ENCODE results near the gene MATR3.
"Not testable (repeated sequence)": the region's sequence is repeated elsewhere in the genome, so short reads cannot be mapped to it uniquely, and the experiment has no call there.

Gene MATR3

DNA sequence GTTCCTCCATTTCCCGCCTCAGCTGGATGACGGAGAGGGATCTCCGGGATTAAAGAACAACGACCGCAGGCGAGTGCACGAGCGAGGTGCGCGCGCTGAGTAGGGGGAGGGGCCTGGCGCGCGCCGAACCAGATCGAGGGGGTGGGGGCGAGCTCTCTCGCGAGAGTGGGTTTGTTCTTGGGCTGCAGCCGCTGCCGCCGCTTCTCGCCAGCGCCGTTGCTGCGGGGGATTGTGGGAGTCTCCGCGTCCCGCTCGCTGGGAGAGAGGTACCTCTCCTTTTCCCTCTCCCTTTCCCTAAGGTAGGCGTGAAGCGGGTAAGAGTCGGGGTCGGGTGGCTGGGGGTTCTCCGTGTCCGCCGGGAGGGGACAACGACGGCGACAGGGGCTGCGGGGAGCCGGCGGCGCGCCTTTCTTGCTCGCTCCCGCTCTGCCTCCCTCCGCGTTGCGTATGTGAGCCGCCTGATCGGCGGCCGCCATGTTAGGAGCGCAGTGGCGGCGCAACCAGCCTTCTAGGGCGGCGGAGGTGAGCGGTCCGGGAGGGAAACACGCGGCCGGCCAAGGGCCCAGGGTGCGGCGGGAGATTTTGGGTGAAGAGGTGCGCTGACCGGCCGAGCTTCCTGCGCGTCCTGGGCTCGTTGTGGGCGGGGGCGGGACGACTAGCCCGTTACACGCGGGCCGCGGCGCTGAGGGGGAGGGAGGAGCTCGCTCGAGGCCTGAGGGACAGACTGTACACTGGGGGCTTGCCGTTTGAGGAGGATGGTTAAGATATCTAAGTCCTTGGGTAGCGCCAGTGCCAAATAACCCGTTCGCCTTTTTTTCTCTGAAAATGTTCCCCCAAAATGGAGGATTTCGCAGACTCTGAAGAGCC is at the start of gene MATR3:
TSS of gene MATR3 (plus strand) at position 234 of the 867 bp plus-strand sequence. CDS start 13,676 bp downstream, outside the sequence.
- peak; percentile 93 for DNase-seq

DNA sequence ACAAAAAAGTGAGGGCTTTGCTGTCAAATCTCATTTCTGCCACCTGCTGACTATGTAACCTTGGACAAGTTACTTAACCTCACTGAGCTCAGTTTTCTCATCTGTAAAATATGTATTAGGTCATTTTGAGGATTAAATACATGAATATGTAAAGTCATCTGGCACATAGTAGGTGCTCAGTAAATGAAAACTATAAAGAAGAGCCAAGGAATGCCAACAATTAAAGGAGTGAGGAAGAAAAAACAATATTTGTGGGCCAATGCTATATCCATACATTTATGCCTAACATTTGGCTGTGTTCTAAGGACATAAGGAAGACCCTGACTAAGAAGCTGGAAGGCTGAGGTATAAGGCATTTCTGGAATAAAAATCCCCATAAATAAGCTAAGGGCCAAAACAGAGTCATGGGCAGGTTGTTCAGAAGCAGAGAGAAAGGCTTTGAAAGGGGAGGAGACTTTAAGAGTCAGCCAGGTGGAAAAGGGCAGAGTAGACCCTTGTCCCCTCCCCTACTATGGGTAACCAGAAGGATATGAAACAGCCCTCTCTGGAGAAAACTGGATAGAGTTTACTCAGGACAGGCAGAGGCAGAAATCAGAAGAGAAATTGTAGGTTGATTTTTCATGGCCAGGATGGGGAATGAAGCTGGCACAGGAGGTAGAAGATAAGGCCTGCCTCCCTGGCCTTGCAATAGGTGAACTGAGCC is 47.8 kb upstream of the MATR3 start:
- DNase-seq, result no peak

GRCh38 chr5:139246394-139246793 is 47.1 kb upstream of the MATR3 start:
- DNase-seq, result no peak

GRCh38 chr5:139248826-139249453 is 44.6 kb upstream of the MATR3 start:
- no peak for DNase-seq

- peak; percentile 59 for DNase-seq
Measured at GRCh38 chr5:139251281-139251687, 42.3 kb upstream of the MATR3 start.

- no peak for DNase-seq
Measured at GRCh38 chr5:139251695-139252288, 41.7 kb upstream of the MATR3 start.

DNA sequence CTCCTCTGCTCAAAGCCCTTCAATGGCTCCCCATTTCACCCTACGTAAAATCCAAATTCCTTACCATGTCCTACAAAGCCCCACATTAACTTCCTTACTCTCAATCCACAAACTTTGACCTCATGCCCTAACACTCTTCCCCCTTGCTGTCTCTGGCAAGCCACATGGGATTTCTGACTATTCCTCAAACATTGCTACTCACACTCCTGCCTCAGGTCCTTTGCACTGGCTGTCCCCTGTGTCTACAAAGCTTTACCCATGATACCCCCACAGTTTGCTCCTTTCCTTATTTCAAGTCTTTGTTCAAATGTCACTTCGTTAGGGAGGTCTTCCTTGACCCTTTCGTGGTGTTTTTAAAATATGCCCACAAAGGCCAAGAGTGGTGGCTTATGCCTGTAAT is 40.4 kb upstream of the MATR3 start:
- no peak for DNase-seq

- DNase-seq, result no peak
Measured at GRCh38 chr5:139256820-139257219, 36.7 kb upstream of the MATR3 start.

- no peak for DNase-seq
Measured at GRCh38 chr5:139262059-139262741, 31.3 kb upstream of the MATR3 start.

GRCh38 chr5:139262742-139263445 is 30.6 kb upstream of the MATR3 start:
- peak; percentile 66 for DNase-seq

GRCh38 chr5:139263536-139263935 is 30.0 kb upstream of the MATR3 start:
- DNase-seq, result no peak

DNA sequence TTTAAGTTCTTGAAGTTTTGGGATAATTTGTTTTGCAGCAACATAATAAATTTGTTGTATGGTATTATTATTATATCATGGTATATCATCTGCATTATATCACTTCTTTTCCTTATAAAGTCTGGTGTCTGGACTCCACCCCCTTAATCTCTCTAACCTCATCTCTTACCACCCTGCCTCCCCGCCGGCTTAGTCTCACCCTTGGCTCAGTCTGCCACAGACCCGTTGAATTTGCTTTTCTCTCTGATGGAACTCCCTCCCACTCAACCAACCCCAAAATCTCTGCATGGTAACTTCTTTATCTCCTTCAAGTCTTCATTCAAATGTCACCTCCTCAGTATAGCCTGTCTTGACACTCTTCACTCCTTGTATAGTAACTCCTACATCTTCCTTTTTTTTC is 29.6 kb upstream of the MATR3 start:
- DNase-seq, result no peak

DNA sequence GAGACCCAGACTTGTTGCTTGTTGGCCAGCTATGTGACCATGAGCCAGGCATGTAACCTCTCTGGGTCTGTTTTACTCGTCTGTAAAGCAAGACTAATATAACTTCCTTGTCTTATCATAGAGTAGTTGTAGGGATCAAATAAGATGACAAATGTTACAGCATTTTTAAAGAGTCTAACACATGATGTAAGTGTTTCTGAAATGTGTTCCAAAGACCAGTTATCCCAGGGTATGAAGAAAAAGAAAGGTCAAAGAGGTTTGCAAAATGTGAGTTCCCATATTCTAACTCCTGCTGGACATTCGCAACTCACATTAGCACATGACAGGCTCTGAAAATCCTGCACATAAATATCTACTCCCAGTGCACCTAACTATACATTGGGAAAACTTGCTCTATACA is 28.5 kb upstream of the MATR3 start:
- no peak for DNase-seq

DNA sequence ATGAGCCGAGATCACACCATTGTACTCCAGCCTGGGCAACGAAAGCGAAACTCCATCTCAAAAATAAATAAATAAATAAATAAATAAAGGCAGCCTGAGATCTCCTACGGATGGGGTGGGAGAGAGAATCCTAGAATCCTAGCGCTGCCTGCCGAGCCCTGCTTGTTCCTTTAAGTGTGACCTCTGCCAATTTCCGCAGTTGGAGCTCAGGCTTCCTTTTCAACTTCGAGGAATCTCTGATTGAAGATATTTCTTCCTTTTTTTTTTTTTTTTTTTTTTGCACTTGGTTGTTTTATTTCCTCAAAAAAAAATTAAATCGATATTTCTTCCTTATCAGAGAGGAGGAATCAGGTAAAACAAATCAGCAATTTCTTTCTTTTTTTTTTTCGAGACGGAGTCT is 27.3 kb upstream of the MATR3 start:
- no peak for DNase-seq

- no peak for DNase-seq
Measured at GRCh38 chr5:139267481-139267880, 26.1 kb upstream of the MATR3 start.

DNA sequence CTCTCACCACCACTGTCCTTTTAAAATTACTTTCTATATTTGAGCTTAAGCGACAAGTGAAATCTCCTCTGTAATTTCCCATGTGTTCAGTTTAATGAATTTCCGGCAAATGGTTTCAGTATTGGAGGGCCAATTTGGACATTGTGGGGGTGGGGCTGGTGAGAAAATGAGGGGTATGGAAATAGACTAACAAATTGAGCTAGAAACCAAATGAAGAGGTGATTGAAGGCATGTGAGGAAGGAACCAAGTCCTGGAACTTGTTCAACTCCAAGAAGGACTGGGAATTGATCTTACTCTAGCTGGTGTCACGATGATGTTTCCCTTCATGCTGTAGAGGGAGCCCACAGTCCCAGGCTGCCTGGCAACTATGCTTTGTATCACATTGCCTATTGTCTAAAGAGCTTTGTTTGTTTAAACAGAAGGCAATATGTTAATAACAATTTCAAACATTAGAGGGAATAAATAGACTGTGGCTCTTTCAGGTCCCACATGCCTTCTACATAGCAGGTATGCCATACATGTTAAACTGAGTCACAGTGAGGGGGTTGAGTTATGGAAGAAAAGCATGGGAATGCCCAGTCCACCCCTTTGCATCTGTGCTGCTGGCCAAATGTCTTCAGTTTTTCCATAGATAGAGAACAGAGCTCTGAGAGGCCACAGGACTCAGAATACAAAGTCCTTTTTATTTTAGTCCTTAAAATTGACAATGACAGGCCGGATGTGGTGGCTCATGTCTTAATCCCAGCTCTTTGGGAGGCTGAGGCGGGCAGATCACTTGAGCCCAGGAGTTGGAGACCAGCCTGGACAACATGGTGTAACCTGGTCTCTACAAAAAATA is 25.0 kb upstream of the MATR3 start:
- DNase-seq, result peak; percentile 25

DNA sequence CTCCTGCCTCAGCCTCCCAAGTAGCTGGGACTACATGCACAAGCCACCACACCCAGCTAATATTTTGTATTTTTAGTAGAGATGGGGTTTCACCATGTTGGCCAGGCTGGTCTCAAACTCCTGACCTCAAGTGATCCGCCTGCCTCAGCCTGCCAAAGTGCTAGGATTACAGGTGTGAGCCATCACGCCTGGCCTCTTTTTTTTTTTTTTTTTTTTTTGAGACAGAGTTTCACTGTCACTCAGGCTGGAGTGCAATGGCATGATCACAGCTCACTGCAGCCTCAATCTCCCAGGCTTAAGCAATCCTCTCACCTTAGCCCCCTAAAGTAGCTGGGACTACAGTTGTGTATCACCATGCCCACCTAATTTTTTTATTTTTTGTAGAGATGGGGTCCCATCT is 22.8 kb upstream of the MATR3 start:
- not testable (repeated sequence) for DNase-seq

- no peak for DNase-seq
Measured at GRCh38 chr5:139271201-139272027, 22.1 kb upstream of the MATR3 start.

DNA sequence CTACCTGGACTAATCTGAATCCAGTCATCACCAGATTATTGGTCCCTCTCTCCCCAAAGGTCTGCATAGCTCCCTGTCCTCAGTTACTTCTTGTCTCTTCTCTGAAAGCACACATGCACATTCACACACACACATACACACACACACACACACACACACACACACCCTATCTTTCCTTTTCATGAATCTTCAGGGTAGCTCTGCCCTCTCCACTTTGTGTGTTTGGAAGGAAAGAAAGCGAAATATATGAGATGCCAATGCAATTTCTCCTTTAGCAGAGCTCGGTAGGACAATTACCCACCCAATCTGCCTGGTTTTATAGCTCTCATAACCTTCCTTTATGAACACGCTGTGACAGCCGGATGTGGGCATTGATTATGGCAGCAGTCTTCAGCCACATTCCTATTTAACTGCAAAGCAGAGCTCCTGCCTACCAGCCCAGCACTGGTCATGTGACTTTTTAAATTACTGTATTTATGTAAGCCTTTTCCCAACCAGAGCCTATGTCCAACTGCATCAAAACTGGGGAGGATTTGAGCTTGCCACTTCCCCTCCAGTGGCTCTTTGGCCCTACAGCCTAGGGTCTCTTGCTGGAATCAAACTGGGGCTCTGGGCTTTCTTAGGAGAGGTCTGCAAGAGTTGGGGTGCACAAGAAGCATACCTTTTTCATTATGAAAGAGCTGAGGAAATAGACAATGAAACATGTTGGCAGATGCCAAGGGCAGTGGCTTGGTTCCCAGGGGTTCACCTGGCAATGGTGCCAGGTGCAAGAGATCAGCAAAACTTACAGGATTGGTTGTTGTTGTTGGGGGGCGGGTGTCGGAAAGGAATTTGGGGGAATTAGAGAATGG is 20.8 kb upstream of the MATR3 start:
- DNase-seq, result peak; percentile 55

DNA sequence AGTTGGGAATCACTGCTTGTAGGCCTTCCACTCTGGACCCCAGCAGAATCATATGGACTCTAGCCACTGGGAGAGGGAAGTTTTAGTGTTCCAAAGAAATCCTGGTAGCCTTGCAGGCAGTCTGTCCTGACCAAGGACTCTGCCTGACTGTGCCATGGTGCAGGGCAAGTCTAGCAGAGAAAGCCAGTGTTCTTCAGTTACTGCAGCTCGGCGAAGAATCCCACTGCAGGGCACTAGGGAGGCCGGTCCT is 20.3 kb upstream of the MATR3 start:
- no peak for DNase-seq
